GM18526 (cell line): ENCODE measurements around the gene FBXO45.

Source experiments
- POLR2A ChIP-seq: IDR thresholded peaks from 3 replicates; pipeline ENCODE4 v1.6.1; 2011; ENCODE audit not compliant: insufficient read length; ENCODE audit errors: extremely low read depth

Gene FBXO45

GRCh38 chr3:196633555-196634151 lies 65.2 kb downstream of the FBXO45 start:
- no peak for TF ChIP-seq POLR2A

- TF ChIP-seq POLR2A: no peak
These were observed 65.8 kb downstream of the FBXO45 start for GRCh38 chr3:196634224-196634623.

- no peak for TF ChIP-seq POLR2A
These were observed 66.4 kb downstream of the FBXO45 start for GRCh38 chr3:196634829-196635228.

GRCh38 chr3:196636369-196637349 lies 68.2 kb downstream of the FBXO45 start:
- no peak for TF ChIP-seq POLR2A
